GM12878 (cell line): ENCODE measurements around the gene NFATC1. TPM values are rescaled to one million over a fixed set of nuclear protein-coding genes. Genes with fewer than 3 reads are reported as not detected.

ENCODE experiments used
- ATAC-seq: fragments of 200-7000 bp; cut with Tn5 transposase; 3 replicates; pipeline ENCODE4 v1.9.1; 2020; ENCODE audit warnings: mild to moderate bottlenecking, moderate library complexity
- BruUV-seq: library from RNA; stranded (reverse); fragments of 400-500 nt; replicated peaks from 2 replicates; lab custom pipeline; 2021; lab: Mats Ljungman, UMichigan
- CTCF ChIA-PET: fragments of 300-600 bp; sonication (Branson Sonifier 250); formaldehyde crosslinking; extraction: SDS; loops from one replicate; lab custom pipeline; 2021; ENCODE audit warnings: inconsistent platforms; lab: Yijun Ruan, JAX
- POLR2A ChIA-PET: fragments of 350-600 bp; formaldehyde crosslinking; extraction: SDS; loops from one replicate; lab custom pipeline; 2021; ENCODE audit warnings: inconsistent platforms; lab: Charles Lee
- RAD21 ChIA-PET: fragments of 300-600 bp; sonication (Branson Sonifier 250); formaldehyde crosslinking; loops from one replicate; lab custom pipeline; 2023; ENCODE audit warnings: antibody characterized with exemption; ENCODE audit not compliant: unreplicated experiment; lab: Charles Lee
- SMC1A ChIA-PET: fragments of 300-600 bp; sonication (Branson Sonifier 250); formaldehyde crosslinking; loops from one replicate; lab custom pipeline; 2023; ENCODE audit not compliant: unreplicated experiment, uncharacterized antibody; lab: Charles Lee
- DNase-seq: peaks from one replicate; pipeline ENCODE4 v3.0.0-alpha.2; 2011; ENCODE audit warnings: low read depth, low spot score
- FAIRE-seq: peaks from 3 replicates; lab custom pipeline; 2011; peaks lifted over from hg19 to GRCh38; lab: Jason Lieb, UNC
- H2AFZ ChIP-seq: 2 replicates; pipeline ENCODE4 v1.6.0; 2011; ENCODE audit warnings: low read depth, low read length, control low read depth; ENCODE audit not compliant: control insufficient read depth
- H3K27ac ChIP-seq: 2 replicates; pipeline ENCODE4 v1.5.1; 2011; ENCODE audit warnings: control low read depth; ENCODE audit not compliant: control insufficient read depth, insufficient read depth
- H3K27me3 ChIP-seq, 2 experiments: replicated peaks in 1 of 2; 2 replicates each; pipeline versions ENCODE4 v1.6.0 to v1.6.1; 2011; ENCODE audit warnings: low read length in 1 of 2; ENCODE audit not compliant: control insufficient read depth in 2 of 2, insufficient read depth in 2 of 2
- H3K36me3 ChIP-seq, 2 experiments: 2 replicates each; pipeline ENCODE4 v1.5.1; 2011; ENCODE audit warnings: low read length in 1 of 2; ENCODE audit not compliant: control insufficient read depth in 2 of 2, insufficient read depth in 2 of 2
- H3K4me1 ChIP-seq: 2 replicates; pipeline ENCODE4 v1.6.1; 2011; ENCODE audit warnings: mild to moderate bottlenecking, low read length, moderate library complexity, mixed read lengths; ENCODE audit not compliant: control insufficient read depth, insufficient read depth
- H3K4me2 ChIP-seq: 2 replicates; pipeline ENCODE4 v1.6.0; 2011; ENCODE audit warnings: control low read depth; ENCODE audit not compliant: control insufficient read depth, insufficient read depth
- H3K4me3 ChIP-seq: fragments of 200-600 bp; sonication (generic); 2 replicates; pipeline ENCODE4 v1.5.1; 2016
- H3K79me2 ChIP-seq: 2 replicates; pipeline ENCODE4 v1.6.0; 2011; ENCODE audit warnings: low read length; ENCODE audit not compliant: control insufficient read depth, insufficient read depth
- H3K9ac ChIP-seq: 2 replicates; pipeline ENCODE4 v1.8.0; 2011; ENCODE audit warnings: low read length, control low read depth, mixed read lengths; ENCODE audit not compliant: control insufficient read depth, insufficient read depth
- H3K9me3 ChIP-seq: replicated peaks from 3 replicates; pipeline ENCODE4 v1.5.1; 2011; ENCODE audit warnings: mild to moderate bottlenecking, low read length; ENCODE audit not compliant: control insufficient read depth, insufficient read depth
- H4K20me1 ChIP-seq: 2 replicates; pipeline ENCODE4 v1.6.0; 2011; ENCODE audit not compliant: control insufficient read depth, insufficient read depth
- GABPA ChIP-seq: IDR thresholded peaks from 2 replicates; pipeline ENCODE4 v1.6.1; 2014; ENCODE audit warnings: antibody characterized with exemption, low read depth, mild to moderate bottlenecking, inconsistent platforms
- HDAC6 ChIP-seq: fragments of 200-600 bp; sonication (generic); IDR thresholded peaks from one replicate; pipeline ENCODE4 v1.8.0; 2017; ENCODE audit warnings: antibody characterized with exemption; ENCODE audit not compliant: unreplicated experiment
- NFYB ChIP-seq: IDR thresholded peaks from 2 replicates; pipeline ENCODE4 v1.6.1; 2011; ENCODE audit warnings: low read depth, mild to moderate bottlenecking, low read length, improper control_type of control experiment, moderate library complexity; ENCODE audit not compliant: insufficient read depth
- NKRF ChIP-seq: fragments of 450-650 bp; conservative IDR thresholded peaks from 2 replicates; pipeline ENCODE4 v1.6.1; 2017; ENCODE audit warnings: mild to moderate bottlenecking, moderate library complexity
- RUNX3 ChIP-seq: IDR thresholded peaks from 2 replicates; pipeline ENCODE4 v1.6.1; 2012; ENCODE audit warnings: low read length, inconsistent platforms
- TARDBP ChIP-seq: IDR thresholded peaks from 2 replicates; pipeline ENCODE4 v1.6.1; 2016; ENCODE audit warnings: borderline replicate concordance
- YY1 ChIP-seq: IDR thresholded peaks from 2 replicates; pipeline ENCODE4 v1.6.1; 2011; ENCODE audit warnings: low read depth, mild to moderate bottlenecking, low read length
- ZBTB40 ChIP-seq: fragments of 450-650 bp; IDR thresholded peaks from 2 replicates; pipeline ENCODE4 v1.6.1; 2016; ENCODE audit warnings: mild to moderate bottlenecking, moderate library complexity, borderline replicate concordance
- ZNF687 ChIP-seq: fragments of 450-650 bp; IDR thresholded peaks from 2 replicates; pipeline ENCODE4 v1.6.1; 2017; ENCODE audit warnings: mild to moderate bottlenecking, moderate library complexity
- WGBS: methylation state at CpG from one replicate; pipeline ENCODE4 v1.1.6; 2016; ENCODE audit warnings: low lambda C conversion rate; ENCODE audit not compliant: insufficient replicate concordance, insufficient coverage; ENCODE audit errors: missing lambda C conversion rate; 5-methylcytosine and 5-hydroxymethylcytosine counted together
- in situ Hi-C: fragments of 300-500 bp; cut with MboI; formaldehyde crosslinking; loops from 9 replicates; pipeline ENCODE4 v1.14.3; 2018; ENCODE audit warnings: mixed read lengths
- intact Hi-C: fragments of 100-400 bp; cut with micrococcal nuclease; formaldehyde crosslinking; loops from one replicate; pipeline ENCODE4 v1.14.2; 2022; ENCODE audit not compliant: unreplicated experiment
- polyA plus RNA-seq, 11 experiments: library from polyadenylated mRNA; depleted of rRNA in 4 of 11; unstranded in 6 of 11; stranded (reverse) in 5 of 11; fragments of >200 nt; fragmentation: Nextera tagmentation in 4 of 11; fragmentation: Illumina TruSeq in 1 of 11; extraction: Ambion mirVana in 4 of 11; extraction: Trizol in 1 of 11; gene quantifications; 1 replicate in 1 of 11; 2 replicates in 10 of 11; pipeline versions ENCODE4 v1.2.1 to v1.2.3, GENCODE V29; 2011 to 2016; ENCODE audit warnings: inconsistent platforms in 2 of 11, missing spikeins in 2 of 11, low read depth in 1 of 11
- total RNA-seq, 4 experiments: library from RNA; depleted of rRNA in 3 of 4; stranded (reverse); fragments of >200 nt in 3 of 4; fragmentation: Illumina TruSeq in 1 of 4; extraction: Trizol in 1 of 4; gene quantifications; 2 replicates each; pipeline versions ENCODE4 v1.2.1 to v1.2.3, GENCODE V29; 2013 to 2021

NFATC1 gene
- total and polyA plus RNA-seq, 10 of the 15 experiments (the other 5 are each of a cell fraction or from before 2014, with no cell fraction given): 0.84 to 20.8 (median 5.1) TPM

GRCh38 chr18:79400091-79400590 is 4.4 kb downstream of the NFATC1 start (continued):
- no peak for TF ChIP-seq NFYB

GRCh38 chr18:79400591-79401381 is 5.1 kb downstream of the NFATC1 start:
- Histone ChIP-seq H3K79me2 (no peaks in the 10 kb centered on the region; the same call in none of the 2 replicates), H2AFZ (no peak overlapping the region), H3K9ac (peak overlapping the region; percentile 36; the same call in 1 of the 2 replicates), H3K4me3 (peak overlapping the region; percentile 82; the same call in 1 of the 2 replicates), H3K36me3 (no peaks in the 10 kb centered on the region), H3K4me2 (peak overlapping the region; percentile 50), H4K20me1 (no peaks in the 10 kb centered on the region), H3K9me3 (no peaks in the 10 kb centered on the region), H3K27me3 (peaks cover 0 to 6% of the 10 kb centered on the region in 2 experiments; a peak in 1 of 4 replicates), H3K4me1 (peaks cover 28% of the 10 kb centered on the region), H3K27ac (no peak overlapping the region)
- CTCF ChIA-PET: interaction anchor here (1.3 kb wide), 1 partner anchor 122 kb away, joined by 5 read pairs; no protein-coding TSS in a partner anchor
- POLR2A ChIA-PET: interaction anchor here (0.6 to 1.1 kb wide), 5 partner anchors 26 to 122 kb away, joined by 3 to 4 read pairs (median 3); no protein-coding TSS in a partner anchor
- ATAC-seq: peak; percentile 3
- 81% methylated on average over 16 of the region's 58 CpGs for WGBS
- DNase-seq: peak; percentile 24
- RAD21 ChIA-PET: interaction anchor here (1.0 to 1.3 kb wide), 2 partner anchors 65 to 123 kb away, joined by 5 to 10 read pairs; no protein-coding TSS in a partner anchor
- SMC1A ChIA-PET: interaction anchor here (0.6 to 4.1 kb wide), 4 partner anchors 35 to 123 kb away, joined by 3 to 18 read pairs (median 10); no protein-coding TSS in a partner anchor
- no peak for FAIRE-seq
- no TSS peak for BruUV-seq
- intact Hi-C loops: no loop called here
- in situ Hi-C loops: loop anchor here (10.0 kb wide), 1 partner anchor 114 kb away; no protein-coding TSS in a partner anchor
- TF ChIP-seq HDAC6 (no peak), ZNF687 (no peak), NKRF (peak; percentile 38; the same call in 1 of the 2 replicates), RUNX3 (peak; percentile 62), ZBTB40 (0 out of 2 replicates have a peak, but pooled peaks have one; percentile 26), GABPA (no peak), TARDBP (no peak), YY1 (no peak)
